Measurements from ENCODE around the gene RBAK.
A peak's percentile ranks its signal among the peaks of the same experiment; 100 is the strongest.
"Not testable (repeated sequence)": the region's sequence is repeated elsewhere in the genome, so short reads cannot be mapped to it uniquely, and the experiment has no call there.

The RBAK gene

DNA sequence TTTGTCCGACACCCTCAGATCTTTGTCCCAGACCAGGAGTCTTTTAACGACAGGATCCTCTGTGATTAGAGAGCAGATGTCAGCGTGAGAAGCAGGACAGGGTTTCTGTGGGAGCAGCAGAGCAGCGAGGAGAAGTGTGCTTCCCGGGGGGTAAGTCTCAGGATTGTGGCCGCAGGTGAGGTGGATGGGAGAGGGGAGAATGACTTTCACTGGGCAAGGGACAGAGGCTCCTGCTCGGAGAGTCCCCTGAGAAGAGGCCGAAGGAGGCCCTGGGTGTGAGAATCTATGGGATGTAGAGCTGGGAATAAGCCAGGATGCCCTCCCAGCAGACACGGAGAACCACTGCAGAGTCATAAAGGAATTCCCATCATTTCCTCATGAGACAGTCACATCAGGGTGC lies 10.4 kb upstream of the RBAK start:
- no peak overlapping the region for H3K4me3 ChIP-seq (ENCODE audit: low read depth, low read length)
- TF ChIP-seq MYC (IDR thresholded peaks at IDR 0.05; ENCODE audit: low read depth, low read length), result no peak
- no peak for TF ChIP-seq POLR2A (IDR thresholded peaks at IDR 0.05; ENCODE audit: extremely low read depth, insufficient read length)
- TF ChIP-seq, protein P1, sequence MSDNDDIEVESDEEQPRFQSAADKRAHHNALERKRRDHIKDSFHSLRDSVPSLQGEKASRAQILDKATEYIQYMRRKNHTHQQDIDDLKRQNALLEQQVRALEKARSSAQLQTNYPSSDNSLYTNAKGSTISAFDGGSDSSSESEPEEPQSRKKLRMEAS (IDR thresholded peaks at IDR 0.05; ENCODE audit: low read depth, low read length), result no peak
- TF ChIP-seq, protein P2, sequence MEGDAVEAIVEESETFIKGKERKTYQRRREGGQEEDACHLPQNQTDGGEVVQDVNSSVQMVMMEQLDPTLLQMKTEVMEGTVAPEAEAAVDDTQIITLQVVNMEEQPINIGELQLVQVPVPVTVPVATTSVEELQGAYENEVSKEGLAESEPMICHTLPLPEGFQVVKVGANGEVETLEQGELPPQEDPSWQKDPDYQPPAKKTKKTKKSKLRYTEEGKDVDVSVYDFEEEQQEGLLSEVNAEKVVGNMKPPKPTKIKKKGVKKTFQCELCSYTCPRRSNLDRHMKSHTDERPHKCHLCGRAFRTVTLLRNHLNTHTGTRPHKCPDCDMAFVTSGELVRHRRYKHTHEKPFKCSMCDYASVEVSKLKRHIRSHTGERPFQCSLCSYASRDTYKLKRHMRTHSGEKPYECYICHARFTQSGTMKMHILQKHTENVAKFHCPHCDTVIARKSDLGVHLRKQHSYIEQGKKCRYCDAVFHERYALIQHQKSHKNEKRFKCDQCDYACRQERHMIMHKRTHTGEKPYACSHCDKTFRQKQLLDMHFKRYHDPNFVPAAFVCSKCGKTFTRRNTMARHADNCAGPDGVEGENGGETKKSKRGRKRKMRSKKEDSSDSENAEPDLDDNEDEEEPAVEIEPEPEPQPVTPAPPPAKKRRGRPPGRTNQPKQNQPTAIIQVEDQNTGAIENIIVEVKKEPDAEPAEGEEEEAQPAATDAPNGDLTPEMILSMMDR (IDR thresholded peaks at IDR 0.05; ENCODE audit: low read depth, low read length), result no peak
- no peak for DNase-seq (ENCODE audit: low read depth)

DNA sequence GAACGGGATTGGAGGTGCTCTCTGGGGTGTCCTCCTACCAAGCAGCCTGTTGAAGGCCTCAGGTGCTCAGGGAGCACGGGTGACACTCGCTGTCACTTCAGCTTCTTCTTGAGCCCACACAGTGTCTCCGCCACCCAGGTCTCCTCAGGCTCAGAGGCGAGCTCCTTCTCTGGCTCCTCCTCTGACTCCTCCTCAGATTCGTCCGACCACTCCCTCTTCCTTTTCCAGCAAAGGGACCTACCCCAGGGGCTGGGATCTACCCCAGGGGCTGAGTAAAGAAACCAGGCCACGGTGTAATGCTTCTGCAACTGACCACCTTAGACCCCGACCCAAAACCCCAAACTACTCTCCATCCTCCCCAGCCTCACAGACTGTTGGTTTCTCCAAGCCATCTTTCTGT lies 9.2 kb upstream of the RBAK start:
- DNase-seq (ENCODE audit: low read depth), result no peak
- TF ChIP-seq MYC (IDR thresholded peaks at IDR 0.05; ENCODE audit: low read depth, low read length) (no peak), POLR2A (IDR thresholded peaks at IDR 0.05; ENCODE audit: extremely low read depth, insufficient read length) (no peak)
- TF ChIP-seq, protein P2 (IDR thresholded peaks at IDR 0.05; ENCODE audit: low read depth, low read length), result no peak
- TF ChIP-seq, protein P1 (IDR thresholded peaks at IDR 0.05; ENCODE audit: low read depth, low read length), result no peak
- no peak overlapping the region for H3K4me3 ChIP-seq (ENCODE audit: low read depth, low read length)

DNA sequence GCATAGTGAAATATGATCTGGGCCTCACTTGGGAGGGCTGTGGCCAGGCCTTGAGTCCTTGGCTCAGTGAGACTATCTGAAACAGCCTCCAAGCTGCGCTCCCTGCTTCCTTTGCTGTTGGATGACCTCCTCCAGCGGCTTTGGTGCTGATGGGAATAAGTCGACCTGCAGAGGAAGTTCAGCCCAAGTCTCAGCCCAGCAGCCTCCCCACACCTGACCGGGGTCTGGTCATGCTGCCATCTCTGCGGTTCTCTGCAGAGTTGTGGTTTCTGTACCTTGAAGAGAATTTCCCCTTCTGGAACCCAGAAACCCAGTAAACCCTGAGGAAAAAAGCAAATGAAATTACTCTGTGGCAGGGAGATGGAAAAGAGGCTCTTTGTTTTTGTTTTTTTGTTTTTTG lies 4.6 kb upstream of the RBAK start:
- H3K4me3 ChIP-seq (ENCODE audit: low read depth, low read length), result no peak overlapping the region
- TF ChIP-seq, protein P1 (IDR thresholded peaks at IDR 0.05; ENCODE audit: low read depth, low read length), result no peak
- TF ChIP-seq POLR2A (IDR thresholded peaks at IDR 0.05; ENCODE audit: extremely low read depth, insufficient read length), result no peak
- no peak for TF ChIP-seq MYC (IDR thresholded peaks at IDR 0.05; ENCODE audit: low read depth, low read length)
- TF ChIP-seq, protein P2 (IDR thresholded peaks at IDR 0.05; ENCODE audit: low read depth, low read length), result no peak
- DNase-seq (ENCODE audit: low read depth), result no peak

DNA sequence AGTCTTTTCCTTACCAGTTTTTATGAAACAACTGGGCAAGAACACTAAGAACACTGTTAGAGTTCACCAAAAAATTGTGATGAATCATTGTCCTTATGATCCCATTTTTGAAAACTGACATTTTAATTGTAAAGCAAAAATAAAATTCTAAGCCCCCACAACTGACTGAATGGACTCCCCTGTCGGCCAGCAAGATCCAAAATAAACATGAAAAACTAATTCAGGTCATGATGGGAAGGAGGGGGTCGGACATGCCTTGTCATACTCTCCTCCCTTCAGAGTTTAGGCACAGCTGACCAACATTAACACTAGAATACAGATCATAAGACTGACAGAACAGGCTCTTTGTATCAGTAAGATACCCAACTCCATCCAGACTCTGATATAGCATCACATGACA lies 2.0 kb upstream of the RBAK start:
- DNase-seq (ENCODE audit: low read depth), result no peak
- H3K4me3 ChIP-seq (ENCODE audit: low read depth, low read length), result no peak overlapping the region
- TF ChIP-seq MYC (IDR thresholded peaks at IDR 0.05; ENCODE audit: low read depth, low read length) (no peak), POLR2A (IDR thresholded peaks at IDR 0.05; ENCODE audit: extremely low read depth, insufficient read length) (no peak)
- TF ChIP-seq, protein P2 (IDR thresholded peaks at IDR 0.05; ENCODE audit: low read depth, low read length), result no peak
- TF ChIP-seq, protein P1 (IDR thresholded peaks at IDR 0.05; ENCODE audit: low read depth, low read length), result no peak

DNA sequence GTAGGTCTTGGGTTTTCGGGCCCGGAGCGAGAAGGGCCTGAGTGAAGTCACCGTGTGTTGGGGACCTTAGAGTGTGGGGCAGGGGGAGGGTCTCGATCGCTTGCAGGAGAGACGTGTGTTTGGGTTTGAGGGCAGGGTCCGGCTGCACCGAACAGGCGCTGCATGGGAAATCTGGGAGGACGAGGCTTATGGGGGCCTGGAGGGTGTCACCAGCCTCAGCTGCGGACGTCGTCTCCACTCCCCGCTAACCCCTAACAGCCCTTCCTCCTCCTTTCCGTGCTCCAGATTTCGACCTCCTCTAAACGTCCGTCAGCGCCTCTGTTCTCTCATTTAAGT lies 705 bp downstream of the RBAK start:
- DNase-seq (ENCODE audit: low read depth), result peak; percentile 45
- peak overlapping the region; percentile 80 for H3K4me3 ChIP-seq (ENCODE audit: low read depth, low read length)

DNA sequence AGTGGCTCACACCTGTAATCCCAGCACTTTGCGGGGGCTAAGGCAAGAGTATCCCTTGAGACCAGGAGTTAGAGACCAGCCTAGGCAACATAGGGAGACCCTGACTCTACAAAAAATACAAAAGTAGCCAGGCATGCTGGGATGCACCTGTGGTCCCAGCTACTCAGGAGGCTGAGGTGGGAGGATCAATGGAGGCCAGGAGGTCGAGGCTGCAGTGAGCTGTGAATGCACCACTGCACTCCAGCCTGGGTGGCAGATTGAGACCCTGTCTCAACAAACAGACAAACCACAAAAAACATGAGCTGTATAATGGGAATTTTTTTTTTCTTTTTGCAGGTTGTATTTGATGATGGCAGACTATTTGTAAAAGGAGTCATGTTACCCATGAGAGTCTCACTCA lies 1.5 kb downstream of the RBAK start:
- peak overlapping the region; percentile 19 for H3K4me3 ChIP-seq (ENCODE audit: low read depth, low read length)
- DNase-seq (ENCODE audit: low read depth), result not testable (repeated sequence)

DNA sequence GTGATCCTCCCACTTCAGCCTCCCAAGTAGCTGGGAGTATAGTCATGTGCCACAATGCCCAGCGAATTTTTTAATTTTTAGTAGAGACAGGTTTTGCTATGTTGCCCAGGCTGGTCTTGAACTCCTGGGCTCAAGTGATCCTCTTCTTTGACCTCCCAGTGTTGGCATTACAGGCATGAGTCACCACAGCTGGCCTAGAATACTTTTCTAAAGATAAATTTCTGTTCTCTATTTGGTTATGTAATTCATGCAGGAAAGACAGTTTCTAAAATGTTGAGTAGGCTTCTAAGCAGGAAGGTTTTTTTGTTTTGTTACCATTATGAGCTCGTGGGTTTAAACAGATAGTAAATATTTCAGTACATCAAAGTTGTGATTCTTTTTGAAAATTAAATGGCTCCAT lies 5.0 kb downstream of the RBAK start:
- no peak overlapping the region for H3K4me3 ChIP-seq (ENCODE audit: low read depth, low read length)
- TF ChIP-seq MYC (IDR thresholded peaks at IDR 0.05; ENCODE audit: low read depth, low read length), result no peak
- TF ChIP-seq POLR2A (IDR thresholded peaks at IDR 0.05; ENCODE audit: extremely low read depth, insufficient read length), result no peak
- TF ChIP-seq, protein P1 (IDR thresholded peaks at IDR 0.05; ENCODE audit: low read depth, low read length), result no peak
- TF ChIP-seq, protein P2 (IDR thresholded peaks at IDR 0.05; ENCODE audit: low read depth, low read length), result no peak
- DNase-seq (ENCODE audit: low read depth), result no peak

DNA sequence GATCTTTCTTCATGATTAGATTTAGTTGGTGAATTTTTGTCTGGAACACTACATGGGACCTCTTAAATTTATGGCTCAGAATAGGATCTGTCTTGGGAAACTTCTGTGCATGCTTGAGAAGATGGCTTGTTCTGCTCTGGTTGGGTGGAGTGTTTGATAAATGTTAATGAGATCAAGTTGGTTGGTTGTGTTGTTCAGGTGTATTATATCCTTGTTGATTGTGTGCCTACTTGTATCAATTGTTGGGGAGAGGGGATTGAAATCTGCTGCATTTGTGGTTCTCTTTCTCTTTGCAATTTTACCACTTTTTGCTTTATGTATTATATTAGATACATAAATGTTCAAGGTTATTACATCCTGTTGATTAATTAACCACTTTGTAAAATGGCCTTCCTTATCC lies 6.1 kb downstream of the RBAK start:
- H3K4me3 ChIP-seq (ENCODE audit: low read depth, low read length); DNase-seq (ENCODE audit: low read depth): not testable (repeated sequence)

Data from NB4 (cell line).